OCI-LY1 (cell line): Measurements from ENCODE around the gene ASPA.

Experiments used
- H2AFZ ChIP-seq: fragments of 200-600 bp; sonication (generic), shearing (Covaris generic); 2 replicates; pipeline ENCODE4 v1.6.0; 2014; ENCODE audit warnings: antibody characterized with exemption, mild to moderate bottlenecking, low read length
- H3F3A ChIP-seq: fragments of 200-600 bp; sonication (generic), shearing (Covaris generic); 2 replicates; pipeline ENCODE4 v1.6.0; 2014; ENCODE audit warnings: mild to moderate bottlenecking, antibody characterized with exemption, low read length, moderate library complexity; ENCODE audit not compliant: insufficient read depth
- H3K27ac ChIP-seq: fragments of 200-600 bp; sonication (generic); 2 replicates; pipeline ENCODE4 v1.5.1; 2014; ENCODE audit warnings: low read length, mixed run types, mild to moderate bottlenecking, low read depth; ENCODE audit not compliant: poor library complexity, severe bottlenecking
- H3K27me3 ChIP-seq: fragments of 200-600 bp; sonication (generic); 2 replicates; pipeline ENCODE4 v1.6.0; 2014; ENCODE audit warnings: antibody characterized with exemption, mild to moderate bottlenecking, low read length, moderate library complexity; ENCODE audit not compliant: insufficient read depth
- H3K36me3 ChIP-seq: fragments of 200-600 bp; sonication (generic); 2 replicates; pipeline ENCODE4 v1.6.1; 2014; ENCODE audit warnings: mild to moderate bottlenecking, antibody characterized with exemption, low read length, moderate library complexity, mixed read lengths; ENCODE audit not compliant: insufficient read depth
- H3K4me1 ChIP-seq: fragments of 200-600 bp; sonication (generic); 2 replicates; pipeline ENCODE4 v1.5.1; 2014; ENCODE audit warnings: mild to moderate bottlenecking, low read length, moderate library complexity; ENCODE audit not compliant: insufficient read depth, severe bottlenecking
- H3K4me2 ChIP-seq: fragments of 200-600 bp; sonication (generic), shearing (Covaris generic); 2 replicates; pipeline ENCODE4 v1.6.1; 2014; ENCODE audit warnings: low read length
- H3K4me3 ChIP-seq: fragments of 200-600 bp; sonication (generic); 2 replicates; pipeline ENCODE4 v1.5.1; 2014; ENCODE audit warnings: low read length, low read depth, mild to moderate bottlenecking, mixed read lengths; ENCODE audit not compliant: poor library complexity, severe bottlenecking
- H3K79me2 ChIP-seq: fragments of 200-600 bp; shearing (Covaris generic); 2 replicates; pipeline ENCODE4 v1.6.1; 2016; ENCODE audit warnings: mixed run types, low read length, mixed read lengths; ENCODE audit not compliant: insufficient read depth
- H3K9ac ChIP-seq: fragments of 200-600 bp; sonication (generic), shearing (Covaris generic); 2 replicates; pipeline ENCODE4 v1.6.1; 2014; ENCODE audit warnings: mild to moderate bottlenecking, low read length, mixed read lengths
- H3K9me2 ChIP-seq: fragments of 200-600 bp; sonication (generic), shearing (Covaris generic); 2 replicates; pipeline ENCODE4 v1.6.1; 2014; ENCODE audit warnings: low read depth, mild to moderate bottlenecking, low read length, mixed read lengths
- H3K9me3 ChIP-seq: fragments of 200-600 bp; shearing (Covaris generic); 2 replicates; pipeline ENCODE4 v1.6.1; 2014; ENCODE audit warnings: low read length, mixed read lengths
- H4K20me1 ChIP-seq: fragments of 200-600 bp; sonication (generic), shearing (Covaris generic); 2 replicates; pipeline ENCODE4 v1.6.0; 2016; ENCODE audit warnings: mild to moderate bottlenecking, low read length; ENCODE audit not compliant: insufficient read depth
- EZH2 ChIP-seq: fragments of 200-600 bp; sonication (generic), shearing (Covaris generic); IDR thresholded peaks from 2 replicates; pipeline ENCODE4 v1.8.0; 2017; ENCODE audit warnings: borderline replicate concordance, mixed run types, mild to moderate bottlenecking, antibody characterized with exemption, low read length, moderate library complexity, mixed read lengths
- TF ChIP-seq, protein P1 (sequence below): fragments of 200-600 bp; sonication (generic), shearing (Covaris generic); IDR thresholded peaks from 2 replicates; pipeline ENCODE4 v1.5.1; 2017; ENCODE audit warnings: mild to moderate bottlenecking, antibody characterized with exemption, low read length, moderate library complexity, mixed read lengths

The ASPA gene

DNA sequence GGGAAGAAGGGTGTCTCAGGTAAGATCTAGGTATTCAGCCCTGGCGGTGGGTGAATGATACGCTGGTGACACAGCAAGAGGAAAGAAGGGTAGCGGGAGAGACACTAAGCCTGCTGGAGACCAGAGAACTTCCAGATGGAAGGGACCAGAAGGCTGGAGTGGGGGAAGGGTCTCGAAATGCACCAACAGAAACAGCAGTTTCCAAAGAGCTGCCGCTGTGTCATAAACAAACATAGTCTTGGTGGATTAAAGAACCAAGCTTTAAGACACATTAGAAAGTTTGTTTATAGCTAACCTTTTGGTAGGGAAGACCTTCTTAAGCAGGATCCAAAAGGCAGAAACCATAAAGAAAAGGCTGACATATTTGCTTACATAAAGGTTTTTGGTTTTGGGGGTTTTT, 60.9 kb downstream of the ASPA start:
- H3K4me1 ChIP-seq: no peaks in the 10 kb centered on the region
- H3K4me2 ChIP-seq: no peak overlapping the region
- no peaks in the 10 kb centered on the region for H3K9me2 ChIP-seq
- no peaks in the 10 kb centered on the region for H3K36me3 ChIP-seq
- H3F3A ChIP-seq: no peaks in the 10 kb centered on the region
- H3K27ac ChIP-seq: no peak overlapping the region
- H3K27me3 ChIP-seq: peaks cover 3% of the 10 kb centered on the region; the same call in 1 of the 2 replicates
- H3K4me3 ChIP-seq: no peak overlapping the region
- no peaks in the 10 kb centered on the region for H3K9me3 ChIP-seq
- no peaks in the 10 kb centered on the region for H4K20me1 ChIP-seq
- H2AFZ ChIP-seq: no peak overlapping the region
- H3K9ac ChIP-seq: no peak overlapping the region
- TF ChIP-seq, protein P1, sequence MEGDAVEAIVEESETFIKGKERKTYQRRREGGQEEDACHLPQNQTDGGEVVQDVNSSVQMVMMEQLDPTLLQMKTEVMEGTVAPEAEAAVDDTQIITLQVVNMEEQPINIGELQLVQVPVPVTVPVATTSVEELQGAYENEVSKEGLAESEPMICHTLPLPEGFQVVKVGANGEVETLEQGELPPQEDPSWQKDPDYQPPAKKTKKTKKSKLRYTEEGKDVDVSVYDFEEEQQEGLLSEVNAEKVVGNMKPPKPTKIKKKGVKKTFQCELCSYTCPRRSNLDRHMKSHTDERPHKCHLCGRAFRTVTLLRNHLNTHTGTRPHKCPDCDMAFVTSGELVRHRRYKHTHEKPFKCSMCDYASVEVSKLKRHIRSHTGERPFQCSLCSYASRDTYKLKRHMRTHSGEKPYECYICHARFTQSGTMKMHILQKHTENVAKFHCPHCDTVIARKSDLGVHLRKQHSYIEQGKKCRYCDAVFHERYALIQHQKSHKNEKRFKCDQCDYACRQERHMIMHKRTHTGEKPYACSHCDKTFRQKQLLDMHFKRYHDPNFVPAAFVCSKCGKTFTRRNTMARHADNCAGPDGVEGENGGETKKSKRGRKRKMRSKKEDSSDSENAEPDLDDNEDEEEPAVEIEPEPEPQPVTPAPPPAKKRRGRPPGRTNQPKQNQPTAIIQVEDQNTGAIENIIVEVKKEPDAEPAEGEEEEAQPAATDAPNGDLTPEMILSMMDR: no peak
- no peak for TF ChIP-seq EZH2
- no peaks in the 10 kb centered on the region for H3K79me2 ChIP-seq

DNA sequence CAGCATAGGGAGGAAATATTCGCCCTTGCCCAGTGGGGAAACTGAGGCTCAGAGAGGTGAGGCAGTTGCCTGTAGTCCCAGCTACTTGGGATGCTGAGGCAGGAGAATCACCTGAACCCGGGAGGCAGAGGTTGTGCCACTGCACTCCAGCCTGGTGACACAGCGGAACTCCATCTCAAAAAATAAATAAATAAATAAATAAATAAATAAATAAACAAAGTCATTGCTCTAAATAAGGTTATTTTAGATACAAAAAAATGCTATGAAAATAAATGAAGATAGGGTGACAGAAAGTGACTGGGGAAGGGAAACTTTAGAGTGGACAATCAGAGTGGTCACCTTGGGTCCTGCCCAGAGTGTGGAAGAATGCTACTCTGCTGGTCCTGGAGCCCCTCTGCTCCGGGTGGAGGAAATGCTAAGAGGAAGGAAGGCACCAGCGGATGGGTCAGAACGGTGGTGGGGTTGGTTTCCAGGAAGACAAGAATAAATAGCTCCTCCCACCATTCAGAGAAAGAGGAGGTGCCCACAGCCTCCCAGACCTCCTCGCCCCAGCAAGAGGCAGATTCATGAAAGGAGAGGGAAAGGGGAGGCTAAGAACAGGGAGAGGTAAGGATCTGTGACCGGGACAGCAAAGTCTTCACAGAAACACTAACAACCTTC, 64.2 kb downstream of the ASPA start:
- Histone ChIP-seq H3K79me2 (no peaks in the 10 kb centered on the region), H3K36me3 (no peaks in the 10 kb centered on the region), H3K4me1 (no peaks in the 10 kb centered on the region), H3K9me3 (no peaks in the 10 kb centered on the region), H3K4me3 (no peak overlapping the region), H4K20me1 (no peaks in the 10 kb centered on the region), H3K27ac (no peak overlapping the region), H3K4me2 (no peak overlapping the region), H3F3A (no peaks in the 10 kb centered on the region), H3K9ac (no peak overlapping the region), H3K27me3 (no peaks in the 10 kb centered on the region; the same call in 1 of the 2 replicates), H2AFZ (no peak overlapping the region), H3K9me2 (no peaks in the 10 kb centered on the region)
- TF ChIP-seq, protein P1: no peak
- no peak for TF ChIP-seq EZH2

DNA sequence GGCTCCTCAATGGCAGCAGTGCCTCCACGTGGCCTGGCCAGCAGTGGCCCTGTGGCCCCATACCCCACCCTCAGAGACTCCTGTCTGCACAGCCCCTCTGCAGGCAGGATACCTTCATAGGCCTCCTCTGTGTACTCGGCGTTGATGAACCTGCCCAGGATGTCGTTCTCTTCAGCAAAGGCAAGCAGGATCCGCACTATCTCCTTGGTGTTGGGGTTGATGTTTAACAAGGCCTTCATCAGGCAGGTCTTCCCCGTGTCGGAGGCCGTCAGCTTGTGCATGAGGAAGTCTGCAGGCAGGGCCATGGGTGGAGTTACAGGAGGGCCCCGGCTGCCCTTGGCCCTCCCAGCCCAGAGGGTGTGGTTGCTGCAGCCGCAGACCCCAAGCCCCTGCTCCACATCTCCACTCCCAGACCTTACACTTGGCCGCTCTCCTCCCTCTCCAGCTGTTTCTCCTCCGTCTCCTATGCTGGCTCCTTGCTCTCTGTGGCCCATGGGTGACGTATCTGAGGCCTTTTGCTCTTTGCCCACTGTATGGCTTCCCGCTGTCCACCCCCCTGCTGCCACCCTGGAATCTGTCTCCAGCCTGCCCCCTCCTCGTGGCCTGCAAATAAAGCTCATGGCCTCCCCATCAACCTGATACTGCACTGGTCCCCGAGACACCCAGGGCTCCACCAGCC, 66.8 kb downstream of the ASPA start:
- H3K9me2 ChIP-seq: no peaks in the 10 kb centered on the region
- no peak for TF ChIP-seq EZH2
- TF ChIP-seq, protein P1: no peak
- H3K4me2 ChIP-seq: no peak overlapping the region
- H2AFZ ChIP-seq: no peak overlapping the region
- no peaks in the 10 kb centered on the region; the same call in 1 of the 2 replicates for H3K27me3 ChIP-seq
- no peaks in the 10 kb centered on the region for H3K4me1 ChIP-seq
- no peak overlapping the region for H3K4me3 ChIP-seq
- no peak overlapping the region for H3K27ac ChIP-seq
- H3K9ac ChIP-seq: no peak overlapping the region
- H4K20me1 ChIP-seq: no peaks in the 10 kb centered on the region
- no peaks in the 10 kb centered on the region for H3K9me3 ChIP-seq
- no peaks in the 10 kb centered on the region for H3K79me2 ChIP-seq
- H3F3A ChIP-seq: no peaks in the 10 kb centered on the region
- H3K36me3 ChIP-seq: no peaks in the 10 kb centered on the region
